Transverse colon (tissue), 4 donors: ENCODE data around the gene TGFBR2. TPM values are rescaled to one million over a fixed set of nuclear protein-coding genes. Genes with fewer than 3 reads are reported as not detected.
A peak's percentile ranks its signal among the peaks of the same experiment; 100 is the strongest.

Source experiments
- DNase-seq: peaks from one replicate; pipeline ENCODE4 v3.0.0-alpha.2; 2019
- H3K27ac ChIP-seq, 4 donors: fragments of 200-600 bp; sonication (generic); 2 replicates each; pipeline ENCODE4 v1.5.1; 2016 to 2018; ENCODE audit warnings: inconsistent platforms in 4 of 4
- H3K27me3 ChIP-seq: fragments of 200-600 bp; sonication (generic); 2 replicates; pipeline ENCODE4 v1.5.1; 2017; ENCODE audit warnings: inconsistent platforms
- H3K36me3 ChIP-seq, 4 donors: fragments of 200-600 bp; sonication (generic); 2 replicates each; pipeline ENCODE4 v1.5.1; 2017 to 2019; ENCODE audit warnings: inconsistent platforms in 4 of 4
- H3K4me1 ChIP-seq, 4 donors: fragments of 200-600 bp; sonication (generic); 2 replicates each; pipeline ENCODE4 v1.5.1; 2017 to 2020; ENCODE audit warnings: inconsistent platforms in 4 of 4
- H3K4me3 ChIP-seq, 4 donors: fragments of 200-600 bp; sonication (generic); 1 replicate in 1 of 4; 2 replicates in 3 of 4; pipeline versions ENCODE4 v1.5.1 to v1.6.1; 2017 to 2019; ENCODE audit warnings: inconsistent platforms in 4 of 4
- H3K9me3 ChIP-seq, 2 donors: fragments of 200-600 bp; sonication (generic); 2 replicates each; pipeline ENCODE4 v1.5.1; 2017 to 2019; ENCODE audit warnings: inconsistent platforms in 2 of 2
- EP300 ChIP-seq: sonication (generic); formaldehyde crosslinking; IDR thresholded peaks from one replicate; pipeline ENCODE4 v1.6.1; 2017; ENCODE audit warnings: antibody characterized with exemption, low read depth
- POLR2A ChIP-seq: fragments of 450-650 bp; IDR thresholded peaks from one replicate; pipeline ENCODE4 v1.6.1; 2016; ENCODE audit warnings: antibody characterized with exemption, mild to moderate bottlenecking, moderate library complexity
- POLR2AphosphoS5 ChIP-seq, 3 donors: sonication (generic); formaldehyde crosslinking; IDR thresholded peaks; one replicate each; pipeline ENCODE4 v1.6.1; 2016; ENCODE audit warnings: antibody characterized with exemption in 3 of 3
- WGBS, 2 donors: methylation state at CpG; one replicate each; pipeline ENCODE4 v1.1.5; 2018; ENCODE audit warnings: low coverage in 1 of 2; 5-methylcytosine and 5-hydroxymethylcytosine counted together
- in situ Hi-C, 4 donors: fragments of 200-750 bp; cut with MboI; loops; one replicate each; pipeline versions ENCODE4 v1.15.0 to v1.15.1; 2017; ENCODE audit warnings: low sequenced_read_pairs in 3 of 4, low pct_ligation_motif_present in 1 of 4, low pct_unique_long_range_greater_than_20kb in 1 of 4
- intact Hi-C: fragments of 100-400 bp; cut with DNase I; formaldehyde crosslinking; loops from one replicate; pipeline ENCODE4 v1.15.1; 2023; ENCODE audit warnings: low total_unique reads
- total RNA-seq, 4 donors: library from RNA; depleted of rRNA; stranded (reverse); fragments of >200 nt; gene quantifications; one replicate each; pipeline ENCODE4 v1.1.0, GENCODE V29; 2016
- TF ChIP-seq, protein P1 (sequence below), 5 experiments: fragments of 200-600 bp in 3 of 5; fragments of 450-650 bp in 2 of 5; sonication (generic) in 3 of 5; IDR thresholded peaks; 1 replicate in 2 of 5; 2 replicates in 3 of 5; pipeline ENCODE4 v1.5.1; 2016 to 2017; ENCODE audit warnings: antibody characterized with exemption in 5 of 5, inconsistent platforms in 3 of 5, mild to moderate bottlenecking in 2 of 5, moderate library complexity in 1 of 5

Gene TGFBR2
- total RNA-seq, 4 donors from 2014 or later, result 63.2 to 179 (median 98.5) TPM

DNA sequence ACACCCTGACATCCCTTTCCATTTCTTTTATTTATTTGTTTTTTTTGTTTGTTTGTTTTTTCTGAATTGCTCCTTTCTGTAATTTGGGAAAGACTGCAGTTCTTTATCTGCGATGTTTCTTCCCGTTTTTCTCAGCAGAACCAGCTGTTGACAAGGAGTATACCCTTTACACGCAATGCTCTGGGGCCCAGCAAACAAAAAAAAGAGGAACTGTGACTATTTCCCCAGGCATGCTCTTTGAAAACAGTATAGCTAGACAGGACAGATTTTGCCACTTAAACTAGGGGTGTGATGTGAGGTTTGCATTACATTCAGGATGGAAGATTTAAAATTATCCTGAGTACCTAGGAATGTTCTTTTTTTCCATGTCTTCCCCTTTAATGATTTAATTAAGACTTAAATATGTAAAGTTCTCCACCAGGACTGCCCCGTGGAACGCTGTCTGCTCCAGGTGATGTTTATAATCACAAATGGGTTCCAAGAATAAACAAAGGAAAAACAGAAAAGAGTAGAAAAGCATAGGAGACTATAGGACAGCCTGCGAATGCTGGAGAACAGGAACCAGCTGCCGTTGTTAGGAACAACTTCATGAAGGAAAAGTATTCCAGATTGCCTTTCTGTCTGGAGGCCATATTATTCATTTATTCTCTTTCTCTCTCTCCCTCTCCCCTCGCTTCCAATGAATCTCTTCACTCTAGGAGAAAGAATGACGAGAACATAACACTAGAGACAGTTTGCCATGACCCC is 43.3 kb downstream of the TGFBR2 start:
- Histone ChIP-seq H3K27me3 (no peaks in the 10 kb centered on the region), H3K4me3 (no peak overlapping the region), H3K36me3 (peaks cover 0 to 46% (median 22%) of the 10 kb centered on the region in 4 donors), H3K9me3 (no peaks in the 10 kb centered on the region), H3K4me1 (peaks cover 13 to 56% (median 20%) of the 10 kb centered on the region in 4 donors), H3K27ac (peak overlapping the region; percentile 63 to 67 (median 64))
- in situ Hi-C loops, result no loop called here
- DNase-seq, result no peak
- TF ChIP-seq, protein P1, sequence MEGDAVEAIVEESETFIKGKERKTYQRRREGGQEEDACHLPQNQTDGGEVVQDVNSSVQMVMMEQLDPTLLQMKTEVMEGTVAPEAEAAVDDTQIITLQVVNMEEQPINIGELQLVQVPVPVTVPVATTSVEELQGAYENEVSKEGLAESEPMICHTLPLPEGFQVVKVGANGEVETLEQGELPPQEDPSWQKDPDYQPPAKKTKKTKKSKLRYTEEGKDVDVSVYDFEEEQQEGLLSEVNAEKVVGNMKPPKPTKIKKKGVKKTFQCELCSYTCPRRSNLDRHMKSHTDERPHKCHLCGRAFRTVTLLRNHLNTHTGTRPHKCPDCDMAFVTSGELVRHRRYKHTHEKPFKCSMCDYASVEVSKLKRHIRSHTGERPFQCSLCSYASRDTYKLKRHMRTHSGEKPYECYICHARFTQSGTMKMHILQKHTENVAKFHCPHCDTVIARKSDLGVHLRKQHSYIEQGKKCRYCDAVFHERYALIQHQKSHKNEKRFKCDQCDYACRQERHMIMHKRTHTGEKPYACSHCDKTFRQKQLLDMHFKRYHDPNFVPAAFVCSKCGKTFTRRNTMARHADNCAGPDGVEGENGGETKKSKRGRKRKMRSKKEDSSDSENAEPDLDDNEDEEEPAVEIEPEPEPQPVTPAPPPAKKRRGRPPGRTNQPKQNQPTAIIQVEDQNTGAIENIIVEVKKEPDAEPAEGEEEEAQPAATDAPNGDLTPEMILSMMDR (IDR thresholded peaks at IDR 0.05), result no peak
- TF ChIP-seq POLR2AphosphoS5 (IDR thresholded peaks at IDR 0.05) (no peak), EP300 (no peak), POLR2A (no peak)
- intact Hi-C loops, result no loop called here
- 52 to 59% methylated on average over 7 to 9 of the region's 9 CpGs for WGBS, 2 donors

DNA sequence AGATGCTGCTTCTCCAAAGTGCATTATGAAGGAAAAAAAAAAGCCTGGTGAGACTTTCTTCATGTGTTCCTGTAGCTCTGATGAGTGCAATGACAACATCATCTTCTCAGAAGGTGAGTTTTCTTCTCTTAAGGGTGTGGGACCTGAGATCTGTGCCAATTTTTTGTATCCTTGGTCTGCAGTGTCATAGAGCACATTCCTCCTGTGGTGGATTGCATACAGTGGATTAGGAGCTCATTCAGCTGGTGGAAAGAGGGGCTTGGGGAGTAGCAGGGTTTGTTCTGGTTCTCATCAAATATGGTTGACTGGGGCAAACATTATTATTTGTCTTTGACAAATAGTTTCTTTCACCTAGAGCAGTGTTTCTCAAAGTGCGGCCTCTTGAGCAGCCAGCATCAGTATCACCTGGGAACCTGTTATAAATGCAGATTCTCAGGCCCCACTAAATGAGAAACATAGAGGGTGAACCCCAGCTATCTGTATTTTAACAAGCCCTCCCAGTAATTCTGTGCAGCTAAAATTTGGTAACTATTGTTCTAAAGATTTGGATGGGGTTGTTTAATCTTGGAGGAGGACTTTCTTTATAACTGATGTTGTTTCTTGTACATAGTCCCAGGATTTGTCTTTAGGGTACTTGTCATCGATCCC is 44.1 kb downstream of the TGFBR2 start:
- TF ChIP-seq POLR2AphosphoS5 (IDR thresholded peaks at IDR 0.05) (no peak), EP300 (no peak), POLR2A (no peak)
- TF ChIP-seq, protein P1 (IDR thresholded peaks at IDR 0.05), result no peak
- 89 to 97% methylated on average over 1 to 2 of the region's 2 CpGs for WGBS, 2 donors
- DNase-seq, result no peak
- peaks cover 0 to 47% (median 22%) of the 10 kb centered on the region in 4 donors for H3K36me3 ChIP-seq
- in situ Hi-C loops (no loop called here), intact Hi-C loops (no loop called here)
- no peaks in the 10 kb centered on the region for H3K9me3 ChIP-seq
- peak overlapping the region; percentile 63 to 67 (median 64) for H3K27ac ChIP-seq
- peaks cover 8 to 57% (median 22%) of the 10 kb centered on the region in 4 donors for H3K4me1 ChIP-seq
- H3K4me3 ChIP-seq, result no peak overlapping the region
- no peaks in the 10 kb centered on the region for H3K27me3 ChIP-seq

DNA sequence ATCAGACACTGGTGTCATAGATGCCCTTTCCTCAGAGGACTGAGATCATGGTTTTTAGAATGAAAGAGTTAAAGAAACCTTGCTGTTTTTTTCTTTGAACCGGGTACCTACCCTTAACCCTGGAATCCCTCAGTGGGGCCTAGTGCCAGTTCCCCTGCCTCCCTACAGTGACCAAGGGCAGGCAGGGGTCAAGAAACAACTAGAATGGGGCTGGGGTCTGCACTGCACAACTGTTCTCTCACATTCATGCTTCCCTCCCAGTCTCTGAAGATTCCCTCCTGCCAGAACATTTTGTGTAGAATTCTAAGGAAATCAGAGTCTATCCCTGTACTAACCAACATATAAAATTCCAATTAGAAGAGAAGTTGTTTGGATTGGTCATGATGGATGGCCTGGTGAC is 47.9 kb downstream of the TGFBR2 start:
- 68 to 86% methylated on average over 1 of the region's 1 CpG for WGBS, 2 donors
- in situ Hi-C loops, result no loop called here
- TF ChIP-seq, protein P1 (IDR thresholded peaks at IDR 0.05), result no peak
- TF ChIP-seq EP300 (no peak), POLR2AphosphoS5 (IDR thresholded peaks at IDR 0.05) (no peak), POLR2A (no peak)
- H3K9me3 ChIP-seq, result no peaks in the 10 kb centered on the region
- peaks cover 8 to 64% (median 42%) of the 10 kb centered on the region in 4 donors for H3K4me1 ChIP-seq
- peaks cover 0 to 39% (median 17%) of the 10 kb centered on the region in 4 donors for H3K36me3 ChIP-seq
- no peak overlapping the region for H3K4me3 ChIP-seq
- H3K27me3 ChIP-seq, result no peaks in the 10 kb centered on the region
- H3K27ac ChIP-seq, result peak overlapping the region; percentile 13 to 77 (median 42)
- DNase-seq, result no peak
- intact Hi-C loops, result no loop called here

DNA sequence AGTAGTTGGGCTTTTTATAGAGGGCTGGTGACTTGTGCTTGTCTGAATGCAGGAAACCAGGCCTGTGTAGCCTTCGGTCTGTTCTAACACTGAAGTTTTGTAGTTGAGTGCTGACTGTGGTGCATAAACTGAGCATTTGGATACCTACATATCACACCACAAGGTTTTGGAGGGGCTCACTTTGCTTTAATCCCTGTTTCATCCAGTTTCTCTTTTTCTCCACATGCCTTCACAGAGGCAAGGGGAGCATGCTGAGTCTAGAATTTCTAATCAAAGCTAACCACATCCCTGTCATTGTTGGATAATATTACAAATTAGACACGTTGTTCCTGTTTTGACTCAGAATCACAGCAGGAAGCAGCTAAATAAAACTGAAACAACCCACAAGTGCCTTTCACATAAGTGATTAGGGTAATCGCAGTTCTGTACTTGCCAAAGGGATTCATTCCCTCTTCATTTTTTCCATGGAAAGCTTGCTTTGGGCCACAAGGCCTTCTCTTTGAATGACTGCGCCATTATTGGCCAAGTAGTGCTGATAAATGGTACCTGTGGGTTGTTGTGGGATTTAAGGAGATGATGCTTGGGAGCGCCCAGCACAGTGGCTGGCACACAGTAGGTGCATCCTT is 48.9 kb downstream of the TGFBR2 start:
- Histone ChIP-seq H3K27me3 (no peaks in the 10 kb centered on the region), H3K36me3 (peaks cover 0 to 34% (median 14%) of the 10 kb centered on the region in 4 donors), H3K9me3 (no peaks in the 10 kb centered on the region), H3K4me1 (peaks cover 14 to 64% (median 37%) of the 10 kb centered on the region in 4 donors), H3K27ac (peak overlapping the region; percentile 50 to 83 (median 71)), H3K4me3 (no peak overlapping the region)
- 67 to 75% methylated on average over 1 to 5 of the region's 5 CpGs for WGBS, 2 donors
- intact Hi-C loops, result no loop called here
- in situ Hi-C loops, result no loop called here
- TF ChIP-seq POLR2AphosphoS5 (IDR thresholded peaks at IDR 0.05) (peak in 2 of 3 donors; percentile 4 to 37), POLR2A (no peak), EP300 (no peak)
- TF ChIP-seq, protein P1 (IDR thresholded peaks at IDR 0.05), result no peak
- DNase-seq, result no peak
